Type B pancreatic cell (in vitro differentiated cells): ENCODE data around the gene OR8J3. TPM values are rescaled to one million over a fixed set of nuclear protein-coding genes. Genes with fewer than 3 reads are reported as not detected.

Source experiments
- DNase-seq: peaks from one replicate; pipeline ENCODE4 v3.0.0; 2021; ENCODE audit warnings: mixed read lengths; ENCODE audit not compliant: unreplicated experiment; ENCODE audit errors: extremely low spot score
- H3K27ac Mint-ChIP-seq: 2 replicates; pipeline ENCODE4 v1.8.0; 2021; ENCODE audit warnings: mild to moderate bottlenecking, mixed read lengths
- H3K27me3 Mint-ChIP-seq: 2 replicates; pipeline ENCODE4 v1.8.0; 2021; ENCODE audit warnings: mixed read lengths
- H3K36me3 Mint-ChIP-seq: 2 replicates; pipeline ENCODE4 v1.8.0; 2021; ENCODE audit warnings: mixed read lengths
- H3K4me1 Mint-ChIP-seq: one replicate; pipeline ENCODE4 v1.8.0; 2021; ENCODE audit warnings: mixed read lengths; ENCODE audit not compliant: unreplicated experiment
- H3K4me3 Mint-ChIP-seq: 2 replicates; pipeline ENCODE4 v1.8.0; 2021; ENCODE audit warnings: mild to moderate bottlenecking, mixed read lengths
- H3K9me3 Mint-ChIP-seq: 2 replicates; pipeline ENCODE4 v1.8.0; 2021; ENCODE audit warnings: mixed read lengths
- CTCF ChIP-seq: fragments of 200-600 bp; sonication (generic); conservative IDR thresholded peaks from 2 replicates; pipeline ENCODE4 v1.5.0; 2021; ENCODE audit warnings: antibody characterized with exemption, mild to moderate bottlenecking
- total RNA-seq: library from RNA; stranded (reverse); gene quantifications from 2 replicates; pipeline ENCODE4 v1.2.1, GENCODE V29; 2021; ENCODE audit warnings: low replicate concordance

Gene OR8J3
- total RNA-seq, 1 donor from 2014 or later, result not detected

DNA sequence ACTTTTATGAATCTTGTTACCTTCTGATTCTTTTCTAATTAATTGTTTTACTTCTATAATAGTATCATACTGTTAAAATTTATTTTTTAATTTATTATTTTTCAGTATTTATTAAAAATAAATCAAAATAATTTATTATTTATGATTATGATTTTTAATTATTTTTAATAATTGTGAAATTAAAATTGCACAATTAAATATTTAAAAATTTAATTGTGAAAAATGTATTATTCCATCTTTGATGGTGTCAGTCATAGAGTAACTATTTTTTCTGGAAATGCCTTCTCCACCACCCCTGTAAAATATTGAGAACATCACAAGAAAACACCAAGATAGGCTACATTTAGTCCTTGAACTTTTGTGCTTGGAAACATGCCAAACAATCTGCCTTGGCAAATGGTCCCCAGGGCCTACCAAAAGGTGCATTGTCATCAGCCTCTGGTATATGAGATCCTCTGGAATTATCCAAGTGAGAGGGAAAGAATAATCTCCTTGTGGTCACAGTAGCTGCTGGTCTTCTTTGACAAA, 36.7 kb downstream of the OR8J3 start, which contains the start of gene OR8H2:
TSS of gene OR8H2 (plus strand) at position 478 of the 528 bp plus-strand sequence. CDS start 1,356 bp downstream, outside the sequence.
- H3K4me3 Mint-ChIP-seq, result no peak within 1 kb of the TSS
- peaks cover 3% of the 10 kb centered on the region for H3K27me3 Mint-ChIP-seq
- no peaks in the 10 kb centered on the region for H3K9me3 Mint-ChIP-seq
- no peak for DNase-seq
- H3K27ac Mint-ChIP-seq, result no peak within 1 kb of the TSS
- TF ChIP-seq CTCF, result no peak
- no peaks in the 10 kb centered on the region for H3K4me1 Mint-ChIP-seq
- H3K36me3 Mint-ChIP-seq, result no peaks in the 10 kb centered on the region

- DNase-seq, result no peak
- no peak within 1 kb of the TSS for H3K4me3 Mint-ChIP-seq
- H3K27me3 Mint-ChIP-seq, result no peaks in the 10 kb centered on the region
- no peak within 1 kb of the TSS for H3K27ac Mint-ChIP-seq
- TF ChIP-seq CTCF, result no peak
- H3K4me1 Mint-ChIP-seq, result no peaks in the 10 kb centered on the region
- no peaks in the 10 kb centered on the region for H3K36me3 Mint-ChIP-seq
- H3K9me3 Mint-ChIP-seq, result no peaks in the 10 kb centered on the region
Observed at GRCh38 chr11:56093008-56093407, 47.0 kb downstream of the OR8J3 start, which contains the start of gene OR8I2. Gene OR8I2 (plus strand): TSS chr11:56093308. CDS start chr11:56093308, 0 bp downstream.

DNA sequence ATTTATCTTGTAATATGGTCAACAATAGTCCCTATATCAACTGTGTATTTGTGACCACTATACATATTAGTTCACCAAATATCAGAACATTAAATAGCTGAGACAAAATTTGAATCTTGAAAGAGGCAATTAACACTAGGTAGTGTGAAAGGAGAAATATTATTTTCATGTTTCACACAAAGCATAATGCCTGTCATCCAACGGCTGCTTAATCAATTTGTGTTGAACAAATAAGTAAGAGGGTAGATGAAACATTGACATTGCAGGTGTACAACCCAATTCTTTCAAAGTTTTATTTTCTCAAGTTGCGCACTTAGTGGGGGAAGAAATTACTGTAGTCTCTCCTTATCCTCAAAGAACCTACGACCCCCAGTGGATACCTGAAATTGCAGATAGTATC, 50.3 kb downstream of the OR8J3 start:
- Mint-ChIP-seq H3K9me3 (no peaks in the 10 kb centered on the region), H3K4me1 (no peaks in the 10 kb centered on the region), H3K4me3 (no peak overlapping the region), H3K27me3 (no peaks in the 10 kb centered on the region), H3K36me3 (no peaks in the 10 kb centered on the region), H3K27ac (no peak overlapping the region)
- DNase-seq, result no peak
- no peak for TF ChIP-seq CTCF

Other genes starting within 250 kb of the OR8J3 start
- not detected in 2 replicates for gene OR5W2, start 225.6 kb downstream of the OR8J3 start, total RNA-seq
- gene OR5I1, start 203.8 kb downstream of the OR8J3 start, total RNA-seq, result not detected in 2 replicates
- gene OR10AG1, start 170.3 kb downstream of the OR8J3 start, total RNA-seq, result not detected in 2 replicates
- not detected in 2 replicates for gene OR5F1, start 145.6 kb downstream of the OR8J3 start, total RNA-seq
- gene OR5AS1, start 112.5 kb downstream of the OR8J3 start, total RNA-seq, result not detected in 2 replicates
- not detected in 2 replicates for gene OR8I2, start 46.9 kb downstream of the OR8J3 start, total RNA-seq
- gene OR8H2, start 36.5 kb downstream of the OR8J3 start, total RNA-seq, result not detected in 2 replicates
- not detected in 2 replicates for gene OR8H3, start 17.8 kb downstream of the OR8J3 start, total RNA-seq
- gene OR8K5, start 20.1 kb upstream of the OR8J3 start, total RNA-seq, result not detected in 2 replicates
- not detected in 2 replicates for gene OR5J2, start 36.4 kb upstream of the OR8J3 start, total RNA-seq
- not detected in 2 replicates for gene OR5T2, start 94.1 kb upstream of the OR8J3 start, total RNA-seq
- not detected in 2 replicates for gene OR5T3, start 112.1 kb upstream of the OR8J3 start, total RNA-seq
- gene OR5T1, start 134.0 kb upstream of the OR8J3 start, total RNA-seq, result not detected in 2 replicates
- not detected in 2 replicates for gene OR8H1, start 152.1 kb upstream of the OR8J3 start, total RNA-seq
- gene OR8K3, start 174.9 kb upstream of the OR8J3 start, total RNA-seq, result not detected in 2 replicates
- not detected in 2 replicates for gene OR8K1, start 205.8 kb upstream of the OR8J3 start, total RNA-seq
- gene OR8J1, start 214.1 kb upstream of the OR8J3 start, total RNA-seq, result not detected in 2 replicates
- gene OR8U1, start 235.4 kb upstream of the OR8J3 start, total RNA-seq, result not detected in 2 replicates